ENCODE results near the gene WEE1. TPM values are rescaled to one million over a fixed set of nuclear protein-coding genes. Genes with fewer than 3 reads are reported as not detected.

Gene WEE1
- total RNA-seq, 1 experiment from 2014 or later = 67.9 TPM

GRCh38 chr11:9625728-9626127, 52.3 kb downstream of the WEE1 start:
- H3K4me1 ChIP-seq (ENCODE audit: control insufficient read depth, insufficient read depth, low read length) = no peaks in the 10 kb centered on the region
- POLR2A ChIA-PET = no interaction called here
- no peak overlapping the region for H3K4me3 ChIP-seq (ENCODE audit: low read depth in 2 of 2, low read length in 2 of 2)
- H3K27ac ChIP-seq (ENCODE audit: low read length) = 0 out of 2 replicates have a peak overlapping the region, but pooled peaks have one; percentile 1
- CTCF ChIA-PET = no interaction called here
- no TSS peak for BruUV-seq (replicated peaks)
- DNase-seq (ENCODE audit: low read depth, low spot score) (no peak), ATAC-seq (0 out of 2 replicates have a peak, but pooled peaks have one; percentile 57)
- intact Hi-C loops (cut with micrococcal nuclease; ENCODE audit: unreplicated experiment) = no loop called here
- TF ChIP-seq SIN3A (IDR thresholded peaks at IDR 0.05; ENCODE audit: borderline replicate concordance, insufficient read depth, low read depth, low read length) (no peak), REST (IDR thresholded peaks at IDR 0.05; ENCODE audit: insufficient read depth in 1 of 2, low read depth in 2 of 2, low read length in 1 of 2) (no peak)
- TF ChIP-seq, protein P1, sequence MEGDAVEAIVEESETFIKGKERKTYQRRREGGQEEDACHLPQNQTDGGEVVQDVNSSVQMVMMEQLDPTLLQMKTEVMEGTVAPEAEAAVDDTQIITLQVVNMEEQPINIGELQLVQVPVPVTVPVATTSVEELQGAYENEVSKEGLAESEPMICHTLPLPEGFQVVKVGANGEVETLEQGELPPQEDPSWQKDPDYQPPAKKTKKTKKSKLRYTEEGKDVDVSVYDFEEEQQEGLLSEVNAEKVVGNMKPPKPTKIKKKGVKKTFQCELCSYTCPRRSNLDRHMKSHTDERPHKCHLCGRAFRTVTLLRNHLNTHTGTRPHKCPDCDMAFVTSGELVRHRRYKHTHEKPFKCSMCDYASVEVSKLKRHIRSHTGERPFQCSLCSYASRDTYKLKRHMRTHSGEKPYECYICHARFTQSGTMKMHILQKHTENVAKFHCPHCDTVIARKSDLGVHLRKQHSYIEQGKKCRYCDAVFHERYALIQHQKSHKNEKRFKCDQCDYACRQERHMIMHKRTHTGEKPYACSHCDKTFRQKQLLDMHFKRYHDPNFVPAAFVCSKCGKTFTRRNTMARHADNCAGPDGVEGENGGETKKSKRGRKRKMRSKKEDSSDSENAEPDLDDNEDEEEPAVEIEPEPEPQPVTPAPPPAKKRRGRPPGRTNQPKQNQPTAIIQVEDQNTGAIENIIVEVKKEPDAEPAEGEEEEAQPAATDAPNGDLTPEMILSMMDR (IDR thresholded peaks at IDR 0.05) = no peak
- no peaks in the 10 kb centered on the region for H3K27me3 ChIP-seq (ENCODE audit: control insufficient read depth, insufficient read depth, low read length)
- H3K36me3 ChIP-seq (ENCODE audit: control insufficient read depth, insufficient read depth, low read length) = no peaks in the 10 kb centered on the region
- no peaks in the 10 kb centered on the region for H3K9me3 ChIP-seq (ENCODE audit: control insufficient read depth, insufficient read depth, low read depth, low read length)
- in situ Hi-C loops (cut with HindIII; ENCODE audit: low pct_unique_long_range_greater_than_20kb, low sequenced_read_pairs) = no loop called here

- CTCF ChIA-PET = no interaction called here
- BruUV-seq (replicated peaks) = no TSS peak
Observed at GRCh38 chr11:9626496-9627394, 53.3 kb downstream of the WEE1 start.

More at GRCh38 chr11:9626496-9627394, 53.3 kb downstream of the WEE1 start:
- Histone ChIP-seq H3K27me3 (ENCODE audit: control insufficient read depth, insufficient read depth, low read length) (no peaks in the 10 kb centered on the region), H3K4me1 (ENCODE audit: control insufficient read depth, insufficient read depth, low read length) (no peaks in the 10 kb centered on the region), H3K36me3 (ENCODE audit: control insufficient read depth, insufficient read depth, low read length) (no peaks in the 10 kb centered on the region), H3K27ac (ENCODE audit: low read length) (no peak overlapping the region), H3K9me3 (ENCODE audit: control insufficient read depth, insufficient read depth, low read depth, low read length) (no peaks in the 10 kb centered on the region), H3K4me3 (ENCODE audit: low read depth in 2 of 2, low read length in 2 of 2) (no peak overlapping the region)
- POLR2A ChIA-PET = no interaction called here
- DNase-seq (ENCODE audit: low read depth, low spot score) (no peak), ATAC-seq (no peak)
- intact Hi-C loops (cut with micrococcal nuclease; ENCODE audit: unreplicated experiment) = no loop called here
- in situ Hi-C loops (cut with HindIII; ENCODE audit: low pct_unique_long_range_greater_than_20kb, low sequenced_read_pairs) = no loop called here
- TF ChIP-seq REST (IDR thresholded peaks at IDR 0.05; ENCODE audit: insufficient read depth in 1 of 2, low read depth in 2 of 2, low read length in 1 of 2) (no peak), TCF7L2 (IDR thresholded peaks at IDR 0.05; ENCODE audit: low read depth, low read length) (no peak), SIN3A (IDR thresholded peaks at IDR 0.05; ENCODE audit: borderline replicate concordance, insufficient read depth, low read depth, low read length) (no peak), POLR2AphosphoS5 (IDR thresholded peaks at IDR 0.05; ENCODE audit: low read depth, low read length) (no peak)
- TF ChIP-seq, protein P1 (IDR thresholded peaks at IDR 0.05) = no peak
